SU-DHL-6 (cell line): ENCODE measurements around the gene ETV6.

Experiments used
- EZH2phosphoT487 ChIP-seq: fragments of 200-600 bp; sonication (generic), shearing (Covaris generic); conservative IDR thresholded peaks from 2 replicates; pipeline ENCODE4 v1.6.1; 2018; ENCODE audit warnings: mild to moderate bottlenecking, antibody characterized with exemption, low read length, moderate library complexity, mixed read lengths
- TF ChIP-seq, protein P1 (sequence below): fragments of 200-600 bp; sonication (generic); IDR thresholded peaks from one replicate; pipeline ENCODE4 v1.5.1; 2017; ENCODE audit warnings: antibody characterized with exemption, mild to moderate bottlenecking, low read length, moderate library complexity; ENCODE audit not compliant: insufficient read depth, poor library complexity, severe bottlenecking

DNA sequence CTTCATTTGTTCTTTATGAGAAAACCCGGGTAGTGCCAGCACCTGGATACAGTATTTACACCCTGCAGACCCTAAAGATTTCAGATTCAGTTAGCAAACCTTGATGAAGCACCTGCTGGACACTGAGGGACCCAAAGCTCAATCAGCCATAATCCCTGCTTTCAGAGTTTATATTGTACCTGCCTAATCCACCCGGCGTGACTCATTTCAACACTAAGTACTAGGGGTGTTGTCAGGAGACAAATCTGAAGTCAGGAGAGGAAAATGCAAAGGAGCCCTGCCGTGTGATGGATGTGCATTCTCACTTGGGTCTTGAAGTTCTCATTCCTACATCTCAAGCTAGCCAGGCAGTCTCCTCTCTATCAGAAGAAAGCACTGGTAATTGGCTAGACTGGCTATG, 244.5 kb downstream of the ETV6 start:
- TF ChIP-seq, protein P1, sequence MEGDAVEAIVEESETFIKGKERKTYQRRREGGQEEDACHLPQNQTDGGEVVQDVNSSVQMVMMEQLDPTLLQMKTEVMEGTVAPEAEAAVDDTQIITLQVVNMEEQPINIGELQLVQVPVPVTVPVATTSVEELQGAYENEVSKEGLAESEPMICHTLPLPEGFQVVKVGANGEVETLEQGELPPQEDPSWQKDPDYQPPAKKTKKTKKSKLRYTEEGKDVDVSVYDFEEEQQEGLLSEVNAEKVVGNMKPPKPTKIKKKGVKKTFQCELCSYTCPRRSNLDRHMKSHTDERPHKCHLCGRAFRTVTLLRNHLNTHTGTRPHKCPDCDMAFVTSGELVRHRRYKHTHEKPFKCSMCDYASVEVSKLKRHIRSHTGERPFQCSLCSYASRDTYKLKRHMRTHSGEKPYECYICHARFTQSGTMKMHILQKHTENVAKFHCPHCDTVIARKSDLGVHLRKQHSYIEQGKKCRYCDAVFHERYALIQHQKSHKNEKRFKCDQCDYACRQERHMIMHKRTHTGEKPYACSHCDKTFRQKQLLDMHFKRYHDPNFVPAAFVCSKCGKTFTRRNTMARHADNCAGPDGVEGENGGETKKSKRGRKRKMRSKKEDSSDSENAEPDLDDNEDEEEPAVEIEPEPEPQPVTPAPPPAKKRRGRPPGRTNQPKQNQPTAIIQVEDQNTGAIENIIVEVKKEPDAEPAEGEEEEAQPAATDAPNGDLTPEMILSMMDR, result no peak
- no peak for TF ChIP-seq EZH2phosphoT487
